H1 (cell line): ENCODE measurements around the gene AP1G2. TPM values are rescaled to one million over a fixed set of nuclear protein-coding genes. Genes with fewer than 3 reads are reported as not detected.

ENCODE experiments used
- CBX5 ChIP-seq: fragments of 300-800, 300-1000 bp; sonication (generic); IDR thresholded peaks from 2 replicates; pipeline ENCODE4 v1.7.1; 2016; ENCODE audit warnings: antibody characterized with exemption, low read length, low read depth
- EGR1 ChIP-seq: IDR thresholded peaks from 2 replicates; pipeline ENCODE4 v1.6.1; 2011; ENCODE audit warnings: low read depth, low read length, borderline replicate concordance
- GTF2F1 ChIP-seq: IDR thresholded peaks from 2 replicates; pipeline ENCODE4 v1.6.1; 2012; ENCODE audit warnings: low read depth, low read length, improper control_type of control experiment, borderline replicate concordance
- POLR2AphosphoS5 ChIP-seq: IDR thresholded peaks from 2 replicates; pipeline ENCODE4 v1.6.1; 2011; ENCODE audit warnings: low read depth, low read length
- polyA plus RNA-seq, 7 experiments: library from polyadenylated mRNA; depleted of rRNA in 3 of 7; stranded (reverse) in 5 of 7; unstranded in 2 of 7; fragments of >200 nt in 5 of 7; fragments of 200-250 nt in 2 of 7; gene quantifications; 1 replicate in 5 of 7; 2 replicates in 1 of 7; 4 replicates in 1 of 7; pipeline versions ENCODE4 v1.2.1 to v1.2.3, GENCODE V29; 2011 to 2013; ENCODE audit warnings: missing spikeins in 2 of 7, mixed read lengths in 2 of 7
- total RNA-seq: library from RNA; stranded (reverse); fragmentation: NEBNext Ultra II Directional; extraction: Animal tissue kit (Norgen Biotek cat#: 25700); gene quantifications from 2 replicates; pipeline ENCODE4 v1.2.1, GENCODE V29; 2021
- TF ChIP-seq, protein P1 (sequence below), 3 experiments: IDR thresholded peaks; 1 replicate in 2 of 3; 2 replicates in 1 of 3; pipeline versions ENCODE4 v1.5.1 to v1.6.1; 2011; ENCODE audit warnings: low read length in 3 of 3, mild to moderate bottlenecking in 3 of 3, inconsistent platforms in 2 of 3, low read depth in 1 of 3, moderate library complexity in 1 of 3; ENCODE audit not compliant: insufficient read depth in 1 of 3; ENCODE audit errors: control extremely low read depth in 1 of 3
- TF ChIP-seq, protein P2 (sequence below): IDR thresholded peaks from 2 replicates; pipeline ENCODE4 v1.6.1; 2012; ENCODE audit warnings: low read length, inconsistent platforms

AP1G2 gene
- total and polyA plus RNA-seq, 2 of the 8 experiments (the other 6 are each of a cell fraction or from before 2014, with no cell fraction given), result 70.9 to 134 TPM

DNA sequence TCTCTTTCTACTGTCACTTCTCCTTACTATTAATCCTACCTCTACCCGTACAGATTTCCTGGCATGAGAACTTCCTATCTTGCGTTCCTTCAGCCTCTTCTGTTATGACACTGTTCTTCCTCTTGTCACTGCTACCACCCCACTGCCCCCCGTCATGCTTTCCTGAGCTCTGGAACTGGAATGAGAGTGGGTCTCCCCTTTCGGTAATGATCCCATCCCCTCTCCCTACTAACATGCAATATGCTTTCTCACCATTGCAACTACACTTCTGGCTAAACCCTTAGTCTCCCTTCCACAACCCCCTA is 4.9 kb upstream of the AP1G2 start (continued):
- TF ChIP-seq, protein P1, sequence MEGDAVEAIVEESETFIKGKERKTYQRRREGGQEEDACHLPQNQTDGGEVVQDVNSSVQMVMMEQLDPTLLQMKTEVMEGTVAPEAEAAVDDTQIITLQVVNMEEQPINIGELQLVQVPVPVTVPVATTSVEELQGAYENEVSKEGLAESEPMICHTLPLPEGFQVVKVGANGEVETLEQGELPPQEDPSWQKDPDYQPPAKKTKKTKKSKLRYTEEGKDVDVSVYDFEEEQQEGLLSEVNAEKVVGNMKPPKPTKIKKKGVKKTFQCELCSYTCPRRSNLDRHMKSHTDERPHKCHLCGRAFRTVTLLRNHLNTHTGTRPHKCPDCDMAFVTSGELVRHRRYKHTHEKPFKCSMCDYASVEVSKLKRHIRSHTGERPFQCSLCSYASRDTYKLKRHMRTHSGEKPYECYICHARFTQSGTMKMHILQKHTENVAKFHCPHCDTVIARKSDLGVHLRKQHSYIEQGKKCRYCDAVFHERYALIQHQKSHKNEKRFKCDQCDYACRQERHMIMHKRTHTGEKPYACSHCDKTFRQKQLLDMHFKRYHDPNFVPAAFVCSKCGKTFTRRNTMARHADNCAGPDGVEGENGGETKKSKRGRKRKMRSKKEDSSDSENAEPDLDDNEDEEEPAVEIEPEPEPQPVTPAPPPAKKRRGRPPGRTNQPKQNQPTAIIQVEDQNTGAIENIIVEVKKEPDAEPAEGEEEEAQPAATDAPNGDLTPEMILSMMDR (IDR thresholded peaks at IDR 0.05; ENCODE audit: control extremely low read depth in 1 of 3, insufficient read depth in 1 of 3, low read depth in 1 of 3, low read length in 3 of 3), result no peak
- TF ChIP-seq GTF2F1, result no peak
- no peak for TF ChIP-seq CBX5
- TF ChIP-seq, protein P2, sequence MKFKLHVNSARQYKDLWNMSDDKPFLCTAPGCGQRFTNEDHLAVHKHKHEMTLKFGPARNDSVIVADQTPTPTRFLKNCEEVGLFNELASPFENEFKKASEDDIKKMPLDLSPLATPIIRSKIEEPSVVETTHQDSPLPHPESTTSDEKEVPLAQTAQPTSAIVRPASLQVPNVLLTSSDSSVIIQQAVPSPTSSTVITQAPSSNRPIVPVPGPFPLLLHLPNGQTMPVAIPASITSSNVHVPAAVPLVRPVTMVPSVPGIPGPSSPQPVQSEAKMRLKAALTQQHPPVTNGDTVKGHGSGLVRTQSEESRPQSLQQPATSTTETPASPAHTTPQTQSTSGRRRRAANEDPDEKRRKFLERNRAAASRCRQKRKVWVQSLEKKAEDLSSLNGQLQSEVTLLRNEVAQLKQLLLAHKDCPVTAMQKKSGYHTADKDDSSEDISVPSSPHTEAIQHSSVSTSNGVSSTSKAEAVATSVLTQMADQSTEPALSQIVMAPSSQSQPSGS, result no peak
- no peak for TF ChIP-seq EGR1
- TF ChIP-seq POLR2AphosphoS5, result no peak
